ENCODE measurements around the gene ERBIN. TPM values are rescaled to one million over a fixed set of nuclear protein-coding genes. Genes with fewer than 3 reads are reported as not detected.

The ERBIN gene
- total and polyA plus RNA-seq, 2 of the 13 experiments (the other 11 are each of a cell fraction or from before 2014, with no cell fraction given) = 14.4 to 41.7 TPM

DNA sequence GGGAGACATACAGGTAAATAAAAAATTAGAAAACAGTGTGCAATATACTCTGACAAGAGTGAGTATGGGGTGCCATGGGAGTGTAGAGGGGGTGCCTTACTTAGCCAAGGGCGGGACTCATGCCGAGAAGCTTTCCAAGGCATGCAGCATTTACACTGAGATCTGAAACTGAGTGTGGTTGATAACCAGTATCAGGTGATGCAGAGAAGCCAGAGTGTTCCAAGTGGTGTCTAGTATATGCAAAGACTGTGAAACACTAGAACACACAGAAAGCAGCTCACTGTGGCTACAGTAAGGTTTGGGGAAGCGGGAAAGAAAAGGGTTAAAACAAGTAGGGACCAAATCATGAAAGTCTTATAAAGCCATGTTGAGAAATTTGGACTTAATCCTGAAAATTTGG, 30.5 kb upstream of the ERBIN start:
- Histone ChIP-seq H3K4me1 (ENCODE audit: insufficient read depth, low read length) (no peaks in the 10 kb centered on the region), H3K36me3 (replicated peaks in 1 of 2; ENCODE audit: control insufficient read depth in 1 of 2, insufficient read depth in 2 of 2, low read length in 2 of 2) (no peaks in the 10 kb centered on the region), H3K4me2 (ENCODE audit: low read depth, low read length) (no peak overlapping the region), H3K27me3 (ENCODE audit: control insufficient read depth in 1 of 2, insufficient read depth in 2 of 2, low read length in 2 of 2) (peaks cover 0 to 3% of the 10 kb centered on the region in 2 experiments; a peak in 1 of 5 replicates), H3K4me3 (replicated peaks in 1 of 3; ENCODE audit: insufficient read depth in 1 of 3, low read depth in 2 of 3, low read length in 3 of 3) (no peak overlapping the region), H2AFZ (ENCODE audit: low read length) (no peak overlapping the region), H3K9ac (ENCODE audit: insufficient read depth, low read depth, low read length) (no peak overlapping the region), H4K20me1 (ENCODE audit: insufficient read depth, low read length) (no peaks in the 10 kb centered on the region), H3K27ac (ENCODE audit: extremely low read length, insufficient read depth, low read length) (no peak overlapping the region), H3K9me3 (ENCODE audit: low read length) (no peaks in the 10 kb centered on the region), H3K79me2 (ENCODE audit: insufficient read depth, low read length) (no peaks in the 10 kb centered on the region)
- intact Hi-C loops (cut with micrococcal nuclease; ENCODE audit: unreplicated experiment) (no loop called here), in situ Hi-C loops (cut with HindIII; ENCODE audit: extremely low pct_ligation_motif_present, low pct_unique_long_range_greater_than_20kb) (no loop called here)
- ChIA-PET POLR2A (no interaction called here), CTCF (ENCODE audit: low intra/inter-chr PET ratio, low total read pairs) (no interaction called here)
- BruUV-seq (replicated peaks) = no TSS peak
- DNase-seq (ENCODE audit: low spot score) (no peak), ATAC-seq (no peak), FAIRE-seq (no peak)
- WGBS (ENCODE audit: low lambda C conversion rate) = 38% methylated on average over 3 of the region's 3 CpGs
- TF ChIP-seq SMARCC2 (IDR thresholded peaks at IDR 0.05) = no peak
- TF ChIP-seq KAT8 (CRISPR knock-in tag; IDR thresholded peaks at IDR 0.05) = no peak
- no peak for TF ChIP-seq ZEB1 (IDR thresholded peaks at IDR 0.05; ENCODE audit: insufficient replicate concordance, low read depth)
- no peak for TF ChIP-seq KMT2B (CRISPR knock-in tag; IDR thresholded peaks at IDR 0.05)
- no peak for TF ChIP-seq TOE1 (CRISPR knock-in tag; IDR thresholded peaks at IDR 0.05)
- TF ChIP-seq HNRNPK (IDR thresholded peaks at IDR 0.05; ENCODE audit: low read depth, low read length, poor library complexity, severe bottlenecking) = no peak
- no peak for TF ChIP-seq GATAD1 (CRISPR knock-in tag; IDR thresholded peaks at IDR 0.05)
- TF ChIP-seq ZNF337 (CRISPR knock-in tag; IDR thresholded peaks at IDR 0.05; ENCODE audit: borderline replicate concordance, low read depth) = no peak
- TF ChIP-seq CENPT (CRISPR knock-in tag; IDR thresholded peaks at IDR 0.05; ENCODE audit: low read depth) = no peak
- TF ChIP-seq CCDC6 (CRISPR knock-in tag; IDR thresholded peaks at IDR 0.05) = no peak
- no peak for TF ChIP-seq KDM2A (CRISPR knock-in tag; IDR thresholded peaks at IDR 0.05; ENCODE audit: borderline replicate concordance, low read depth)
- TF ChIP-seq, protein P1, sequence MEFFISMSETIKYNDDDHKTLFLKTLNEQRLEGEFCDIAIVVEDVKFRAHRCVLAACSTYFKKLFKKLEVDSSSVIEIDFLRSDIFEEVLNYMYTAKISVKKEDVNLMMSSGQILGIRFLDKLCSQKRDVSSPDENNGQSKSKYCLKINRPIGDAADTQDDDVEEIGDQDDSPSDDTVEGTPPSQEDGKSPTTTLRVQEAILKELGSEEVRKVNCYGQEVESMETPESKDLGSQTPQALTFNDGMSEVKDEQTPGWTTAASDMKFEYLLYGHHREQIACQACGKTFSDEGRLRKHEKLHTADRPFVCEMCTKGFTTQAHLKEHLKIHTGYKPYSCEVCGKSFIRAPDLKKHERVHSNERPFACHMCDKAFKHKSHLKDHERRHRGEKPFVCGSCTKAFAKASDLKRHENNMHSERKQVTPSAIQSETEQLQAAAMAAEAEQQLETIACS (CRISPR knock-in tag; IDR thresholded peaks at IDR 0.05) = no peak
- no peak for TF ChIP-seq ZNF619 (CRISPR knock-in tag; IDR thresholded peaks at IDR 0.05)
- no peak for TF ChIP-seq ZMYM4 (CRISPR knock-in tag; IDR thresholded peaks at IDR 0.05)
- no peak for TF ChIP-seq U2AF2 (IDR thresholded peaks at IDR 0.05; ENCODE audit: low read depth, low read length)

Measured in HepG2 (cell line).